Activated naive CD4-positive, alpha-beta T cell treated with anti-CD3 and anti-CD28 coated beads, Interleukin-2, amount 50 U/mL, for 24 hours (primary cell): Measurements from ENCODE around the gene TMEM94.
A peak's percentile ranks its signal among the peaks of the same experiment; 100 is the strongest.
"Not testable (repeated sequence)": the region's sequence is repeated elsewhere in the genome, so short reads cannot be mapped to it uniquely, and the experiment has no call there.

ENCODE experiments used
- H3K27ac Mint-ChIP-seq: one replicate; pipeline ENCODE4 v1.8.0; 2021; ENCODE audit warnings: mild to moderate bottlenecking, mixed read lengths
- H3K27me3 Mint-ChIP-seq: one replicate; pipeline ENCODE4 v1.8.0; 2021; ENCODE audit warnings: mixed read lengths
- H3K36me3 Mint-ChIP-seq: one replicate; pipeline ENCODE4 v1.8.0; 2021; ENCODE audit warnings: mixed read lengths
- H3K4me1 Mint-ChIP-seq: one replicate; pipeline ENCODE4 v1.8.0; 2021; ENCODE audit warnings: mixed read lengths
- H3K4me3 Mint-ChIP-seq: one replicate; pipeline ENCODE4 v1.8.0; 2021; ENCODE audit warnings: mild to moderate bottlenecking, mixed read lengths
- H3K9me3 Mint-ChIP-seq: one replicate; pipeline ENCODE4 v1.8.0; 2021; ENCODE audit warnings: mixed read lengths

The TMEM94 gene

GRCh38 chr17:75456417-75457046 is at the start of gene TMEM94:
TSS of gene TMEM94 (plus strand) at chr17:75456635. CDS start at chr17:75471906, 15,271 bp downstream.
- H3K27ac Mint-ChIP-seq, result peak within 1 kb of the TSS; percentile 90
- H3K4me1 Mint-ChIP-seq, result peaks cover 31% of the 10 kb centered on the region
- no peaks in the 10 kb centered on the region for H3K36me3 Mint-ChIP-seq
- no peaks in the 10 kb centered on the region for H3K27me3 Mint-ChIP-seq
- H3K9me3 Mint-ChIP-seq, result no peaks in the 10 kb centered on the region
- H3K4me3 Mint-ChIP-seq, result peak within 1 kb of the TSS; percentile 94

GRCh38 chr17:75407655-75408352 is 48.6 kb upstream of the TMEM94 start:
- H3K4me3 Mint-ChIP-seq, result no peak overlapping the region
- no peaks in the 10 kb centered on the region for H3K9me3 Mint-ChIP-seq
- H3K27me3 Mint-ChIP-seq, result no peaks in the 10 kb centered on the region
- no peak overlapping the region for H3K27ac Mint-ChIP-seq
- peaks cover 40% of the 10 kb centered on the region for H3K4me1 Mint-ChIP-seq
- peaks cover 3% of the 10 kb centered on the region for H3K36me3 Mint-ChIP-seq

DNA sequence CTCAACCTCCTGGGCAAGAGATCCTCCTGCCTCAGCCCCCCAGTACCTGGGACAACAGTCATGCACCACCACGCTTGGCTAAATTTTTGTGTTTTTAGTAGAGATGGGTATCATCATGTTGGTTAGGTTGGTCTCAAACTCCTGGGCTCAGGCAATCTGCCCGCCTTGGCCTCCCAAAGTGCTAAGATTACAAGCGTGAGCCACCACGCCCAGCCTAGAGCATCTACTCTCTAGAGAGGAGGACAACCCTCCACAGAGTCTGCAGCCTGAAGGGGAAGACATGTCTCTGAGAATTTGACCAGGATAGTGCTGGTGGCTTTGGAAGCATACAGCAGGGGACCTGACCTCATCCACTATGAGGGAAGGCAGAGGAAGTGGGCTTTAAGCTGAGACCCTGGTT is 46.3 kb upstream of the TMEM94 start:
- Mint-ChIP-seq H3K27me3 (no peaks in the 10 kb centered on the region), H3K4me3 (no peak overlapping the region), H3K4me1 (peaks cover 30% of the 10 kb centered on the region), H3K27ac (peak overlapping the region; percentile 75), H3K36me3 (no peaks in the 10 kb centered on the region), H3K9me3 (no peaks in the 10 kb centered on the region)

DNA sequence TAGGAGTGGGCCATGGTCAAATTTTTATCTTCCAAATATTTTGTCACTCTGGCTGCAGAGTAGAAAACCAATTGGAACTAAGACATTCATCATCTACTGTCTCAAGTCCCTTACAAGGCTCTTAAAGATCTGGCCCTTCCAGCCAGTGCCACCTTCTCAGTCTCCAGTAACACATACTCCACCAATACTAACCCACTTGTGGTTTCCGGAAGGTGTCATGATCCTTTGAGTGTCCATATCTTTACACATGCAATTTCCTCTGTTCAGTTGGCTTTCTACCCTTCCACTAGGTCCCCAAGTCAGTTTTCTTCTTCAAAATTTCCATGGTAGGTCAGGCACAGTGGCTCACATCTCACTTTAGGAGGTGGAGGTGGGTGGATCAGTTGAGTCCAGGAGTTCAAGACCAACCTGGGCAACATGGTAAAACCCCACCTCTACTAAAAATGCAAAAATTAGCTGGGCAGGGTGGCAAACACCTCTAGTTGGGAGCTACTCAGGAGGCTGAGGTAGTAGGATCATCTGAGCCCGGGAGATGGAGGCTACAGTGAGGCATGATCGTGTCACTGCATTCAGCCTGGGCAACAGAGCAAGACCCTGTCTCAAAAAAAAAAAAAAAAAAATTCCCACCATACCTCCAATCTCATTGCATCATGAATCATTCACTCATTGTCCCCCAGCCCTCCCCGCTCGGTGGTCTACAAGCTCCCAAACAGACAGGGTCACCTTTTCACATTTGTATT is 44.9 kb upstream of the TMEM94 start:
- peaks cover 21% of the 10 kb centered on the region for H3K4me1 Mint-ChIP-seq
- no peaks in the 10 kb centered on the region for H3K27me3 Mint-ChIP-seq
- peak overlapping the region; percentile 37 for H3K4me3 Mint-ChIP-seq
- no peaks in the 10 kb centered on the region for H3K9me3 Mint-ChIP-seq
- H3K36me3 Mint-ChIP-seq, result no peaks in the 10 kb centered on the region
- H3K27ac Mint-ChIP-seq, result peak overlapping the region; percentile 74

- Mint-ChIP-seq H3K4me3 (peak overlapping the region; percentile 41), H3K27ac (peak overlapping the region; percentile 65)
Measured at GRCh38 chr17:75412455-75413317, 43.7 kb upstream of the TMEM94 start.

GRCh38 chr17:75414488-75414887 is 41.9 kb upstream of the TMEM94 start:
- H3K4me1 Mint-ChIP-seq, result peaks cover 16% of the 10 kb centered on the region
- H3K4me3 Mint-ChIP-seq, result no peak overlapping the region
- H3K27me3 Mint-ChIP-seq, result no peaks in the 10 kb centered on the region
- no peaks in the 10 kb centered on the region for H3K9me3 Mint-ChIP-seq
- H3K27ac Mint-ChIP-seq, result no peak overlapping the region
- no peaks in the 10 kb centered on the region for H3K36me3 Mint-ChIP-seq

More at GRCh38 chr17:75412455-75413317, 43.7 kb upstream of the TMEM94 start:
- no peaks in the 10 kb centered on the region for H3K27me3 Mint-ChIP-seq
- H3K9me3 Mint-ChIP-seq, result no peaks in the 10 kb centered on the region
- peaks cover 16% of the 10 kb centered on the region for H3K4me1 Mint-ChIP-seq
- H3K36me3 Mint-ChIP-seq, result no peaks in the 10 kb centered on the region

DNA sequence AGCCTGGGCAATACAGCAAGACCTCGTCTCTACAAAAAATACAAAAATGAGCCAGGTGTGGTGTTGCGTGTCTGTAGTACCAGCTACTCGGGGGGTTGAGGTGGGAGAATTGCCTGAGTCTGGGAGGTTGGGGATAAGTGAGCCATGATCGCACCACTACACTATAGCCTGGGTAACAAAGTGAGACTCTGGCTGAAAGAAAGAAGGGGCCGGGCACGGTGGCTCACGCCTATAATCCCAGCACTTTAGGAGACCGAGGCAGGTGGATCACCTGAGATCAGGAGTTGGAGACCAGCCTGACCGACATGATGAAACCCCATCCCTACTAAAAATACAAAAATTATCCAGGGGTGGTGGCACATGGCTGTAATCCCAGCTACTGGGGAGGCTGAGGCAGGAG is 40.4 kb upstream of the TMEM94 start:
- no peak overlapping the region for H3K27ac Mint-ChIP-seq
- no peaks in the 10 kb centered on the region for H3K9me3 Mint-ChIP-seq
- peaks cover 16% of the 10 kb centered on the region for H3K4me1 Mint-ChIP-seq
- no peaks in the 10 kb centered on the region for H3K27me3 Mint-ChIP-seq
- no peak overlapping the region for H3K4me3 Mint-ChIP-seq
- H3K36me3 Mint-ChIP-seq, result no peaks in the 10 kb centered on the region

GRCh38 chr17:75417054-75417580 is 39.3 kb upstream of the TMEM94 start:
- no peak overlapping the region for H3K4me3 Mint-ChIP-seq
- no peaks in the 10 kb centered on the region for H3K9me3 Mint-ChIP-seq
- H3K36me3 Mint-ChIP-seq, result no peaks in the 10 kb centered on the region
- H3K27me3 Mint-ChIP-seq, result no peaks in the 10 kb centered on the region
- peaks cover 5% of the 10 kb centered on the region for H3K4me1 Mint-ChIP-seq
- H3K27ac Mint-ChIP-seq, result no peak overlapping the region

GRCh38 chr17:75418531-75418930 is 37.9 kb upstream of the TMEM94 start:
- H3K9me3 Mint-ChIP-seq, result no peaks in the 10 kb centered on the region
- H3K36me3 Mint-ChIP-seq, result no peaks in the 10 kb centered on the region
- no peaks in the 10 kb centered on the region for H3K4me1 Mint-ChIP-seq
- H3K4me3 Mint-ChIP-seq, result no peak overlapping the region
- H3K27ac Mint-ChIP-seq, result no peak overlapping the region
- no peaks in the 10 kb centered on the region for H3K27me3 Mint-ChIP-seq

DNA sequence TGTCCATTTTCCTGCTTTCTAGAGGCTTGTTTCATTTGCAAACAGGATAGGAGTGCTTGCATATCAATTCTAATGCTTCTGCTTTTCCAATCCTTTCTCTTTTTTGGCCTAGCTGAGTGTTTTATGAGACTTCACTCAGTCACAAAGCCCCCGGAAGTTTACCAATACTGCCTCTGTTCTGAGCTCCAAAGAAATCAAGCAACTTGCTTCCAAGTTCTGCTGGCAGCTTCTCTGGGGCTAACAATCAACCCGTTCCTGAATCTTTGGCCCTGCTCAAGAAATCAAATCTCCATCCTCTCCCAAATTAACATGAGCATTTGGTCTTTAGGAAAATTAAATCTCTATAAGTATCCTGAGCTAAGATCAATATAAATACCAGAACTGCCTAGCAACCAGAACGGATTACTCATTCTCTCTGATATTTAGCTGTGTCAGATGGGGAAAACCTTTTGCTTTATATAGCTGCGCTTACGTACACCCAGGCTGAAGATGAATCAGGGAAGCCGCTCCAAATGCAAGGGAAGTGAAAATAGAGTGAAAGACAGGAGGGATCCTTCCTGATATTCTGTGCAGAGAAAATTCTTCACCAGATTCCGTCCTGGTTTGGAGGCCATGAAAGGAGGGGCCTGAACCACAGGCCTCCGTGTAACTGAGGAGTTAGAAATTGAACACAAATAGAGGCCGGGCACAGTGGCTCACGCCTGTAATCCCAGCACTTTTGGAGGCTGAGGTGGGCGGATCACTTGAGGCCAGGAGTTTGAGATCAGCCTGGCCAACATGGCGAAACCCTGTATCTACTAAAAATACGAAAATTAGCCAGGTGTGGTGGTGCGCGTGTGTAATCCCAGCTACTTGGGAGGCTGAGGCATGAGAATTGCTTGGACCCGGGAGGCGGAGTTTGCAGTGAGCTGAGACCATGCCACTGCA is 27.6 kb upstream of the TMEM94 start:
- no peaks in the 10 kb centered on the region for H3K27me3 Mint-ChIP-seq
- no peak overlapping the region for H3K4me3 Mint-ChIP-seq
- H3K27ac Mint-ChIP-seq, result no peak overlapping the region
- H3K9me3 Mint-ChIP-seq, result no peaks in the 10 kb centered on the region
- H3K36me3 Mint-ChIP-seq, result no peaks in the 10 kb centered on the region
- peaks cover 5% of the 10 kb centered on the region for H3K4me1 Mint-ChIP-seq

- H3K4me1 Mint-ChIP-seq, result peaks cover 5% of the 10 kb centered on the region
Measured at GRCh38 chr17:75430159-75430974, 26.1 kb upstream of the TMEM94 start.

GRCh38 chr17:75433218-75433783 is 23.1 kb upstream of the TMEM94 start:
- H3K4me3 Mint-ChIP-seq, result no peak overlapping the region
- H3K27ac Mint-ChIP-seq, result no peak overlapping the region
- peaks cover 5% of the 10 kb centered on the region for H3K4me1 Mint-ChIP-seq
- no peaks in the 10 kb centered on the region for H3K9me3 Mint-ChIP-seq
- H3K27me3 Mint-ChIP-seq, result no peaks in the 10 kb centered on the region
- H3K36me3 Mint-ChIP-seq, result no peaks in the 10 kb centered on the region

More at GRCh38 chr17:75430159-75430974, 26.1 kb upstream of the TMEM94 start:
- Mint-ChIP-seq H3K36me3 (no peaks in the 10 kb centered on the region), H3K9me3 (no peaks in the 10 kb centered on the region), H3K27ac (no peak overlapping the region), H3K4me3 (no peak overlapping the region), H3K27me3 (no peaks in the 10 kb centered on the region)

DNA sequence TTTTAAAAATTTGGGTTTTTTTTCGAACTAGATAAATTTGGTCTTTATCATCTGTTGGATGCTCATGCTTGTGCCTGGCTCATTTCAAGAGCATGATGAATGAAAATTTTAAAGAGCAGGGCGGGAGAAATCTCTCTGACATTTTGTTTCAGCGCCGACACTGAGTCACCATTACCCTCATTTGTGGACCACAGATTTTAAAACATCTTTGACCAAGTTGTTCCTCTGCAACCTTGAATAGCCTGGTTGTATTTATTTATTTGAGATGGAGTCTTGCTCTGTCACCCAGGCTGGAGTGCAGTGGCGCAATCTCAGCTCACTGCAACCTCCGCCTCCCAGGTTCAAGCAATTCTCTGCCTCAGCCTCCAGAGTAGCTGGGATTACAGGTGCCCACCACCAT is 22.0 kb upstream of the TMEM94 start:
- not testable (repeated sequence) for H3K9me3 Mint-ChIP-seq, H3K4me1 Mint-ChIP-seq, H3K27ac Mint-ChIP-seq, H3K27me3 Mint-ChIP-seq, H3K36me3 Mint-ChIP-seq, H3K4me3 Mint-ChIP-seq
